IMR-90 (cell line): Measurements from ENCODE around the gene POU2AF2. TPM values are rescaled to one million over a fixed set of nuclear protein-coding genes. Genes with fewer than 3 reads are reported as not detected.

Experiments
- ATAC-seq: fragments of 200-7000 bp; cut with Tn5 transposase; 2 replicates; pipeline ENCODE4 v1.9.1; 2020; ENCODE audit warnings: low read depth, mild to moderate bottlenecking, moderate library complexity
- BruUV-seq: library from RNA; stranded (reverse); fragments of 400-500 nt; replicated peaks from 2 replicates; lab custom pipeline; 2021; lab: Mats Ljungman, UMichigan
- CTCF ChIA-PET: fragments of 300-600 bp; formaldehyde crosslinking; extraction: SDS; loops from one replicate; lab custom pipeline; 2021; ENCODE audit warnings: antibody characterized with exemption; lab: Yijun Ruan, JAX
- POLR2A ChIA-PET: fragments of 300-600 bp; sonication (Branson Sonifier 250); formaldehyde crosslinking; loops from one replicate; lab custom pipeline; 2022; ENCODE audit warnings: antibody characterized with exemption; ENCODE audit not compliant: unreplicated experiment; lab: Charles Lee
- DNase-seq: peaks from one replicate; pipeline ENCODE4 v3.0.0; 2013
- H2AFZ ChIP-seq: replicated peaks from 2 replicates; pipeline ENCODE3; 2013; ENCODE audit warnings: low read length, mild to moderate bottlenecking; ENCODE audit not compliant: poor library complexity
- H2AK5ac ChIP-seq: 2 replicates; pipeline ENCODE4 v1.6.1; 2013; ENCODE audit warnings: low read depth, low read length, inconsistent platforms
- H2AK9ac ChIP-seq: replicated peaks from 2 replicates; pipeline ENCODE3; 2013; ENCODE audit warnings: mild to moderate bottlenecking, low read depth, low read length, moderate library complexity; ENCODE audit not compliant: poor library complexity
- H2BK120ac ChIP-seq: 2 replicates; pipeline ENCODE4 v1.6.1; 2013; ENCODE audit warnings: low read depth, low read length, inconsistent platforms
- H2BK15ac ChIP-seq: 3 replicates; pipeline ENCODE4 v1.6.1; 2013; ENCODE audit warnings: low read depth, low read length, inconsistent platforms
- H2BK20ac ChIP-seq: 2 replicates; pipeline ENCODE4 v1.6.1; 2013; ENCODE audit warnings: low read depth, mild to moderate bottlenecking, inconsistent platforms, low read length, moderate library complexity
- H2BK5ac ChIP-seq: 2 replicates; pipeline ENCODE4 v1.6.1; 2013; ENCODE audit warnings: mild to moderate bottlenecking, low read depth, low read length, inconsistent platforms; ENCODE audit not compliant: poor library complexity, severe bottlenecking
- H3K14ac ChIP-seq: replicated peaks from 2 replicates; pipeline ENCODE4 v1.6.1; 2013; ENCODE audit warnings: low read depth, low read length, inconsistent platforms
- H3K18ac ChIP-seq: 2 replicates; pipeline ENCODE4 v1.6.1; 2013; ENCODE audit warnings: low read depth, low read length, control low read depth
- H3K23ac ChIP-seq: 2 replicates; pipeline ENCODE4 v1.6.1; 2013; ENCODE audit warnings: low read depth, low read length, inconsistent platforms
- H3K27ac ChIP-seq: 2 replicates; pipeline ENCODE4 v1.5.1; 2013; ENCODE audit warnings: mild to moderate bottlenecking, control low read depth, low read length; ENCODE audit not compliant: insufficient read depth
- H3K27me3 ChIP-seq: 2 replicates; pipeline ENCODE4 v1.6.1; 2013; ENCODE audit warnings: low read length; ENCODE audit not compliant: control insufficient read depth, insufficient read depth
- H3K36me3 ChIP-seq: 2 replicates; pipeline ENCODE4 v1.6.1; 2013; ENCODE audit warnings: low read length, mixed read lengths; ENCODE audit not compliant: control insufficient read depth, insufficient read depth
- H3K4ac ChIP-seq: 2 replicates; pipeline ENCODE4 v1.6.1; 2013; ENCODE audit warnings: low read depth, low read length, inconsistent platforms
- H3K4me1 ChIP-seq: 2 replicates; pipeline ENCODE4 v1.6.1; 2013; ENCODE audit warnings: low read length, mixed read lengths; ENCODE audit not compliant: control insufficient read depth, insufficient read depth
- H3K4me2 ChIP-seq: 2 replicates; pipeline ENCODE4 v1.6.1; 2013; ENCODE audit warnings: low read depth, mild to moderate bottlenecking, control low read depth, low read length, moderate library complexity
- H3K4me3 ChIP-seq: 2 replicates; pipeline ENCODE4 v1.5.1; 2013; ENCODE audit warnings: low read depth, mild to moderate bottlenecking, control low read depth, low read length, moderate library complexity; ENCODE audit not compliant: insufficient read depth
- H3K56ac ChIP-seq: 2 replicates; pipeline ENCODE4 v1.6.1; 2013; ENCODE audit warnings: low read length, inconsistent platforms; ENCODE audit not compliant: insufficient read depth; ENCODE audit errors: extremely low read depth
- H3K79me1 ChIP-seq, 2 experiments: 2 replicates each; pipeline ENCODE4 v1.6.1; 2013; ENCODE audit warnings: low read length in 2 of 2, inconsistent platforms in 1 of 2, low read depth in 1 of 2
- H3K9ac ChIP-seq: 2 replicates; pipeline ENCODE4 v1.6.1; 2013; ENCODE audit warnings: low read depth, low read length, control low read depth
- H3K9me1 ChIP-seq: 2 replicates; pipeline ENCODE4 v1.6.1; 2013; ENCODE audit warnings: low read length, inconsistent platforms; ENCODE audit not compliant: insufficient read depth
- H3K9me3 ChIP-seq: 2 replicates; pipeline ENCODE4 v1.6.1; 2013; ENCODE audit warnings: low read length; ENCODE audit not compliant: control insufficient read depth, insufficient read depth
- H4K20me1 ChIP-seq: 2 replicates; pipeline ENCODE4 v1.6.1; 2013; ENCODE audit warnings: low read length, inconsistent platforms; ENCODE audit not compliant: insufficient read depth
- H4K5ac ChIP-seq: 2 replicates; pipeline ENCODE4 v1.6.1; 2013; ENCODE audit warnings: mild to moderate bottlenecking, low read depth, low read length, control low read depth
- H4K8ac ChIP-seq, 2 experiments: 2 replicates each; pipeline ENCODE4 v1.6.1; 2013; ENCODE audit warnings: low read depth in 2 of 2, low read length in 2 of 2, control low read depth in 1 of 2, inconsistent platforms in 1 of 2
- H4K91ac ChIP-seq: 2 replicates; pipeline ENCODE4 v1.6.1; 2013; ENCODE audit warnings: low read depth, low read length, inconsistent platforms; ENCODE audit not compliant: insufficient read depth
- CHD1 ChIP-seq: IDR thresholded peaks from 2 replicates; pipeline ENCODE4 v1.6.1; 2012; ENCODE audit warnings: low read depth, low read length, improper control_type of control experiment
- POLR2A ChIP-seq: IDR thresholded peaks from 2 replicates; pipeline ENCODE4 v1.6.1; 2012; ENCODE audit warnings: mild to moderate bottlenecking, low read depth, low read length
- RCOR1 ChIP-seq: IDR thresholded peaks from 2 replicates; pipeline ENCODE4 v1.6.1; 2012; ENCODE audit warnings: mild to moderate bottlenecking, low read length, improper control_type of control experiment; ENCODE audit not compliant: insufficient replicate concordance
- WGBS, 2 experiments: methylation state at CpG; one replicate each; pipeline versions ENCODE4 v1.1.5 to v1.1.7; 2013; ENCODE audit warnings: missing lambda C conversion rate in 2 of 2; ENCODE audit not compliant: insufficient read length in 1 of 2; ENCODE audit errors: extremely low coverage in 2 of 2; 5-methylcytosine and 5-hydroxymethylcytosine counted together
- dilution Hi-C: fragments of 300-500 bp; cut with HindIII; formaldehyde crosslinking; loops from one replicate; pipeline ENCODE4 v1.14.3; 2018; ENCODE audit warnings: low sequenced_read_pairs; ENCODE audit not compliant: unreplicated experiment
- in situ Hi-C: fragments of 300-500 bp; cut with MboI; formaldehyde crosslinking; loops from 3 replicates; pipeline ENCODE4 v1.14.3; 2019; ENCODE audit warnings: low sequenced_read_pairs, inconsistent platforms, mixed read lengths
- intact Hi-C: fragments of 100-400 bp; cut with micrococcal nuclease; formaldehyde crosslinking; loops from 2 replicates; pipeline ENCODE4 v1.10.0; 2022
- polyA plus RNA-seq, 3 experiments: library from polyadenylated mRNA; depleted of rRNA; stranded (reverse); fragments of >200 nt; gene quantifications; 2 replicates each; pipeline ENCODE4 v1.2.3, GENCODE V29; 2012; ENCODE audit warnings: low replicate concordance in 1 of 3
- total RNA-seq: library from RNA; depleted of rRNA; stranded (reverse); fragments of >200 nt; gene quantifications from 2 replicates; pipeline ENCODE4 v1.2.3, GENCODE V29; 2012
- TF ChIP-seq, protein P1 (sequence below): conservative IDR thresholded peaks from 2 replicates; pipeline ENCODE4 v1.5.1; 2012; ENCODE audit warnings: mild to moderate bottlenecking, low read depth, low read length, improper control_type of control experiment

The POU2AF2 gene
- total and polyA plus RNA-seq, 2 of the 4 experiments (the other 2 are of a cell fraction), result not detected

DNA sequence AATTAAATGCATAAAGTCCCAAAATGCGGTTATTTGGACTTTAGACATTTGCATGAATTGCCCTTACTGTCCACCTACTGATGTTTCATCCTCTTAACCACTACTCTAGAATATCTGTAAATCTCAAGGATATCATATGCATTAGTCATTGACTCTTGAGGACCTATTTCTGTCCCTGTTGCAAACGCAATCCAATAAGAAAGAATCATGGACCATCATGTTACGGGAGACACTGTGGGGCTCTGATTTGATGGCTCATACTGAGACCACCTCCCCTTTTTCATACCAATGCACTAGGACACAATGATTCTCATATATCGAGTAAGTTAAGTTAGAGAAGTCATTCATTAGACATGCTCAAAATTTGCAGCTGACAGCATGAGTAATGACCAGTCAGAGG is 14.4 kb downstream of the POU2AF2 start:
- Histone ChIP-seq H3K4me2 (no peak overlapping the region), H3K27me3 (peaks cover 26% of the 10 kb centered on the region), H4K91ac (no peak overlapping the region), H3K9me1 (no peaks in the 10 kb centered on the region), H4K20me1 (no peaks in the 10 kb centered on the region), H2AK9ac (no peak overlapping the region), H4K8ac (no peak overlapping the region), H2BK15ac (no peak overlapping the region), H3K23ac (no peak overlapping the region), H3K9me3 (no peaks in the 10 kb centered on the region; the same call in 1 of the 2 replicates), H4K5ac (no peak overlapping the region), H2BK120ac (no peak overlapping the region), H3K27ac (no peak overlapping the region), H2AFZ (no peak overlapping the region), H2BK5ac (no peak overlapping the region), H3K56ac (no peak overlapping the region), H2BK20ac (no peak overlapping the region), H3K36me3 (no peaks in the 10 kb centered on the region), H3K9ac (no peak overlapping the region), H3K4me3 (no peak overlapping the region), H2AK5ac (no peak overlapping the region), H3K4me1 (no peaks in the 10 kb centered on the region), H3K79me1 (no peaks in the 10 kb centered on the region), H3K14ac (no peak overlapping the region), H3K4ac (no peak overlapping the region), H3K18ac (no peak overlapping the region)
- no peak for ATAC-seq
- dilution Hi-C loops, result no loop called here
- TF ChIP-seq, protein P1, sequence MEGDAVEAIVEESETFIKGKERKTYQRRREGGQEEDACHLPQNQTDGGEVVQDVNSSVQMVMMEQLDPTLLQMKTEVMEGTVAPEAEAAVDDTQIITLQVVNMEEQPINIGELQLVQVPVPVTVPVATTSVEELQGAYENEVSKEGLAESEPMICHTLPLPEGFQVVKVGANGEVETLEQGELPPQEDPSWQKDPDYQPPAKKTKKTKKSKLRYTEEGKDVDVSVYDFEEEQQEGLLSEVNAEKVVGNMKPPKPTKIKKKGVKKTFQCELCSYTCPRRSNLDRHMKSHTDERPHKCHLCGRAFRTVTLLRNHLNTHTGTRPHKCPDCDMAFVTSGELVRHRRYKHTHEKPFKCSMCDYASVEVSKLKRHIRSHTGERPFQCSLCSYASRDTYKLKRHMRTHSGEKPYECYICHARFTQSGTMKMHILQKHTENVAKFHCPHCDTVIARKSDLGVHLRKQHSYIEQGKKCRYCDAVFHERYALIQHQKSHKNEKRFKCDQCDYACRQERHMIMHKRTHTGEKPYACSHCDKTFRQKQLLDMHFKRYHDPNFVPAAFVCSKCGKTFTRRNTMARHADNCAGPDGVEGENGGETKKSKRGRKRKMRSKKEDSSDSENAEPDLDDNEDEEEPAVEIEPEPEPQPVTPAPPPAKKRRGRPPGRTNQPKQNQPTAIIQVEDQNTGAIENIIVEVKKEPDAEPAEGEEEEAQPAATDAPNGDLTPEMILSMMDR, result no peak
- TF ChIP-seq POLR2A (no peak), CHD1 (no peak), RCOR1 (no peak)
- DNase-seq, result peak; percentile 3
- 100% methylated on average over 1 of the region's 4 CpGs; no CpG with 5 or more reads in 1 of the 2 experiments for WGBS, 2 experiments
- CTCF ChIA-PET, result no interaction called here
- intact Hi-C loops, result no loop called here
- no TSS peak for BruUV-seq
- in situ Hi-C loops, result no loop called here
- POLR2A ChIA-PET, result interaction anchor here (0.7 kb wide), 1 partner anchor 342 kb away, joined by 9 read pairs; no protein-coding TSS in a partner anchor
